Hematopoietic multipotent progenitor cell treated with erythropoietin and hydrocortisone succinate and interleukin-3 and kit ligand, for 4 days (in vitro differentiated cells): Measurements from ENCODE around the gene ITGAE.

Source experiments
- DNase-seq: peaks from one replicate; pipeline ENCODE4 v3.0.0-alpha.2; 2015

Gene ITGAE

DNA sequence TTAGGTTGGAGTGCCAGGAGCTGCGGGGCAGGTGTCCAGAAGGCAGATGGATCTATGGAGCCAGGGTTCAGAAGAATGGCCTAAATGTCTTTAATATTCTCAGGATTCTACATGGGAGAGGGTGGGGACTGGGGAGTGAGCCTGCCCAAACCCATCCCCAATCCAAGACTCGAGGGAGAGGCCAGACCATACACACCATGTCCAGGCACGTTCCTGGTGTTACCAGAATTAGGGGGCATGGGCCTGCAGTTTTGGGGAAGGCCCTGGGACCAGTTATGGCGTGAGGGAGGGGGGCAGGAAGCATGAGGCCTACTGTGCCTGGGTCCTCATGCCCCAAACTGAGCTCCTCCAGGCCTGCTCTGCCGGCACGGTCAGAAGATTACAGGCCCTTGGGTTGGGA, 134.5 kb downstream of the ITGAE start:
- no peak for DNase-seq

DNA sequence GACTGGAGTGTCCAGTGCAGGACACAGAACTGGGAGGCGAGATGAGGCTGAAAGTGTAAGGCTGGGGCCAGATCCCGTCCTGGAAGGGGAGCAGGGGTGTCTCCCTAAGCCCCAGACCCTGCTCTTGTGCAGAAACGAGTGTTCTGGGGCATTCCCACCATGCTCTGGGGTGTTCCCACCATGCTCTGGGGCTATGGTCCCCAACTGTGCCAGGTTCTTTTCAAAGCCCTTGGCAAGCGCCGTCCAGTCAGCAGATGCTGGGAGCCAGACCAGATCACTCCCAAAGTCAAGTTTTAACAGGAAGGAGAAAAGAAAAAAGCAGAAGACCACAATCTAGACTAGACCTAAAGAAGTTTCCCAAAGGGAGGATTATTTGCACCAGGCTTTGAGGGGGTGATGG, 135.2 kb downstream of the ITGAE start:
- DNase-seq, result no peak
